DMS114 treated with DMSO at 0.1 percent for 48 hours (cell line): ENCODE results near the gene SNX33.
"Not testable (repeated sequence)": the region's sequence is repeated elsewhere in the genome, so short reads cannot be mapped to it uniquely, and the experiment has no call there.

ENCODE experiments used
- DNase-seq: peaks from one replicate; lab custom pipeline; 2025; ENCODE audit not compliant: unreplicated experiment; lab: John Stamatoyannopoulos, UW

SNX33 gene

GRCh38 chr15:75697974-75698747, 50.4 kb downstream of the SNX33 start:
- not testable (repeated sequence) for DNase-seq

DNA sequence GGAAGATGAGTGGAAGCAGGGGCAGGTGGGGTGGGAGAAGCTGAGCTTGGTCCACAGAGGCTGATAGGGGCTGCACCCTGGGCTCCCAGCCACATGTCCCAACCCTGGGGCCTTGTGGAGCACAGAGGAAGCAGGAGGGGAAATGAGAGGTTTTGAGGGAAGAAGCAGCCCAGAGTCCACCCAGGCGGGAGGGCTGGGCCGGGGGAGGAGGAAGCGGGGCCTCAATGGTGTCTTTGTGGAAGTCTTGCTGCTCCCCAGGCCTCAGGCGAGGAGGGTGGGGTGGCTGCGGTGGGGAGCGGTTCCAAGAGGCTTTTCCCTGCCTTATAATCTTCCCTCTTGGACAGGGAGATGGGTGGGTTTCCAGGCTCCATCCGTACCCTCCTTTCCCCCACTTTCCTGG, 51.8 kb downstream of the SNX33 start:
- not testable (repeated sequence) for DNase-seq

DNA sequence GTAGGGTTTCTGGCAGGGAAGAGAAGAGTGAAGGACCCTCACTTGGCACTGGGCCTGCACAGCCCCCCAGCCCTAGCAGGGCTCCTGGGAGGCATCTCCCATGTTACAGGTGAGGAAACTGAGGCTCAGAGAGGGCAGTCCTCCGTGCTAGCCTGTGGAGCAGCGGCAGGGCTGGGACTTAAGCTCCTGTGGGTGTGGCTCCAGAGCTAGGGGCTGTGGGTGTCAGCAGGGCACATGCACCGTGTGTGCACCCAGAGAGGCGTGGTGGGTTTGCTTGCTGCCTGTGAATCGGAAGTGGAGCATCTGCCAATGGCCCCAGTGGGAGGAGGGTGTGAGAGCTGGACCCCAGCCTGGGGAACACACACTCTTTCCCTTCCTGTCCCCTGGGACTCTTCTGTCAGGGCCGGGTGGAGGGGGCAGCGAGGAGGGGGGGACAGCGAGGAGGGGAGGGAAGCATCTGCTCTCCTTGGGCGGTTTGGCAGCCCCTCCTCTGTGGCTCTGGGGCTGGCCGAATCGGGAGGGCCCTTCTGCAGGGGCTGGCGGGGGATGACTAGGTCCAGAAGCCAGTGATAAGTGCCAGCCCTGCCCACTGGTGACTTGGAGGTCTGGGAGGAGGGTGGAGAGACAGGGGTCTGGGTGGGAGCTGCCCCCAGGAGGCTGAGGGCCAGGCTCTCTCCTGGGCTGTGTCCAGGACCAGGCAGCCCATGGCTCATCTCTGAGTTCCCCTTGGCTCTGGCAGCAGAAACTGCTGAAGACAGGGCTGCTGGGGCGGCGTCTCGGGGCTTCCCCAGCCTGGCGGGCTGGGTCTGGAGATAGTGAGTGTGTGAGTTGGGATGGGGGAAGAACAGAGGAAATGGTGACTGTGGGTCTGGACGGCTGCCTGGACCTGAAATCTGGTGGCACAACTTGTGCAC, 52.5 kb downstream of the SNX33 start:
- not testable (repeated sequence) for DNase-seq

DNA sequence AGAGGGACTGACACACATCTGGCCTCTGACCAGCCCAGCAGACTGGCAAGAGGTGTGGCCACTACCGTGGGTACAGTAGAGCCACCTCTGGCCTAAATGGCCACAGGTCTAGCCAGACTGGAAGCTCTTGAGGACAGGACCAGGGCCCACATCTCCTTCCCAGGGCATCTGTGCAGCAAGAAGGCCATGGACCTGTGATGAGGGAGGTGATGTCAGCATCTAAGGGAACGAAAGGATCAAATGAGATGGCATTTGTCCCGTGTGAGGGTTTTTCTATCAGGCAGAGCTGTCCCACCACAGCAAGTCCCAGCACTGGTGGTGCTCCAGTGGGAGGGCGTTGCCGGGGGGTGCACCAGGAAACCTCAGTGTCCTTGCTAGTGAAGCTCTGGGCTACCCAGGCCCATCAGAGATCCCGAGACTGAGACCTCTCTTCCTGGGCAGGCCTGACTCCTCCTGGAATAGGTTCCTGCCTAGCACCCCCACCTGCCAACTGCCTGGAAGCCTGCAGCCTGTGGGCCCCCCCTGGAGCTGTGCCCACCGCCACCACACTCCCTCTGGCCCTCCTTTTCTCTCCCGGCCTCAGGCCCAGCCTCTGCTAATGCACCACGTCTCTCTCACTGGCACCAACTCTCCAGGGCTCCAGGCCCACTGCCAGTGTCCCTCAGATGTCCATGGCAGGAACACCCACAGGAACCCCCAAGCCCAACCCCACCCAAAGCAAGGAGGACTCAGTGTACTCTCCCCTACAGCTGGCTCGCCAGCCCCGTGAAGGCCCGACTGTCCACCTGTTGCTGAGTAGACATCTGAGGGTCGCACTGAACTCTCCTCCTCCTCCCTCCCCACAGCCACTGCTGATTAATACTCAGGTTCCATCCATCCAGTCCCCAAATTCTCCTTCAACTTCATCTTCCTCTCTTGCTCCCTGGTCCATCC, 53.6 kb downstream of the SNX33 start:
- DNase-seq: not testable (repeated sequence)

DNA sequence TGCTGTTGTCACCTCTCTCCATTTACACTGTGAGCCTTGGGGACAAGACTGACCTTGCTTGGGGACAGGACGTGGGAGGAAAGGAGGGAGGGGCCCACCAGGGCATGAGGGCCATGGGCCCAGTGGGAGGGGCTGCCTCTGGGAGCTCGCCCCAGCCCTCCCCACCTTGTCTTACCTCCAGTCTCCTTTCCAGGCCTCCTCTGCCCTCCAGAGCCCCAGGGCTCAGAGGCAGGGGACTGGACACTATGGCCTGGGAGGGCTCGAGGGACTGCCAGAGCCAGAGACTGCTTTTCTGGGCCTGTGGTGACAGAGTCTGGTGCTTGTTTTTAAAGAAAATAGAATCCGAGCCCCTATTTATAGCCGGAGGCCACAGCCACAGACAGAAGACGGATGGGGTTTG, 54.7 kb downstream of the SNX33 start:
- DNase-seq: no peak

DNA sequence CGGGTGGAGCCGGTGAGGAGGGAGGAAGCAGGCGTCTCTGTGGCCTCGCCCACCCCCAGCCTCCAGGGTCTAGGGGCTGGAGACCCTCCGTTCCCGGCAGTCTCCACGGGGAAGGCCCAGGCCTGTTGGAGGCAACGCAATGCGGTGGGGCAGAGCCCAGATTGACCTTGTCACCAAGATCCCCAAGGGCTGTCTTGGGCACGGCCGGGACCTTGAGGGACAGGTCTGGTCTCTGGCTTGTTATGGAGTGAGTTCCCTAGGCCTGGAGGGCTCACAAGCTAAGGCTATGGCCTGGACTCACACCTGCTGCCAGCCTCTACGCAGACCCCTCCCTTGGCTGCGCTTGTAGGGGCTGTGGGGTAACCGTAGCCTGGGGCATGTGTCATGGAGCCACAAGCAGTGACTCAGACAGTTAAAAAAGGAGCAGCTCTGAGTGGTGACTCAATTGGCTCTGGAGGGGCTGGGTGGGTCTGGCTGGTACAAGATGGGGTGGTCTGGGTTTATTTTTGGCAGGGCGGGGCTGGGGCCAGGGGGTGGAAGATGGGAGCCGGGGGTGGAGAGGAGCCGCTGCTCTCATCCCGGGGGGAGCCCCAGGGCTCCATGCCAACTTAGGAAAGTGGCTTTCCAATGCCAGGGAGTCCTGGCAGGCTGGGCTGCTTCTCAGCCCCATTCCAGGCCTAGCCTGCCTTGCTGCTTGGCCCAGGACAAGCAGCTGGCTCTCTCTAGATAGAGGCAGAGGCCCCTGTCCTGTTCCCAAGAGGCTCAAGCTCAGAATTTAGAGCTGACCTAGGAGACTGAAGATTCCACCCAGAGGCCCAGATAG, 55.9 kb downstream of the SNX33 start:
- DNase-seq: not testable (repeated sequence)

GRCh38 chr15:75704263-75704615, 56.5 kb downstream of the SNX33 start:
- no peak for DNase-seq

GRCh38 chr15:75704618-75705017, 56.9 kb downstream of the SNX33 start:
- no peak for DNase-seq

- DNase-seq: not testable (repeated sequence)
Observed at GRCh38 chr15:75705375-75705774, 57.7 kb downstream of the SNX33 start.

GRCh38 chr15:75705854-75706681, 58.4 kb downstream of the SNX33 start:
- no peak for DNase-seq

DNA sequence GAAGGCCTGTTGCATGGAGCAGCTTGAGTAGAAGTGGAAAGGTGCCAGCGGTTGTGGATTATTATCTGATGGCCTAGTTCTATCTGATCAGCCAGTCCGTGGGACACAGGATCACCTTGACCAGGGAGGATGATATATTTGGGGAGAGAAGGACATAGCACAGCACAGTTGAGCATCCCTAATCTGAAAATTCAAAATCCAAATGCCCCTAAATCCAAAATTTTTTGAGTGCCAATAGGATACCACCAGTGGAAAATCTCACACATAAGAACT, 58.9 kb downstream of the SNX33 start:
- DNase-seq: no peak

GRCh38 chr15:75709458-75709857, 61.7 kb downstream of the SNX33 start:
- DNase-seq: not testable (repeated sequence)

DNA sequence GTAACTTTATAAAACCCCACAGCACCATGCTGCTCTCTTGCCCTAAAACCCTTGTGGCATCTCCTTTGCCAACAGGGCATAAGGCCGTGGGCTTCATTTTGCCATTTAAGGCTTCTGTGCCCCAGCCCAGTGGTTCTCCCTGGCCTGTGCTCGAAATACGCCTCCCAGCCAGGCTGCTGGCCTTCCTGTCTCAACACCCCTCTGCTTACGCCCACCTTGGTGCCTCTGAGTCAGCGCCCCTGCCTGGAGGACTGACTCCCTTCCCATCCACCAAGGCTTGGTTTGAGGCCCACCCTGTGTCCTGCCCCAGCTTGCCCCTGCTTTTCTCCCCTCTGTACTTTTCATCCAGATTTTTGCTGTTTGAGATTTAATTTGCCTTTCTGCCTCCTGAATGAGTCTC, 63.2 kb downstream of the SNX33 start:
- not testable (repeated sequence) for DNase-seq

DNA sequence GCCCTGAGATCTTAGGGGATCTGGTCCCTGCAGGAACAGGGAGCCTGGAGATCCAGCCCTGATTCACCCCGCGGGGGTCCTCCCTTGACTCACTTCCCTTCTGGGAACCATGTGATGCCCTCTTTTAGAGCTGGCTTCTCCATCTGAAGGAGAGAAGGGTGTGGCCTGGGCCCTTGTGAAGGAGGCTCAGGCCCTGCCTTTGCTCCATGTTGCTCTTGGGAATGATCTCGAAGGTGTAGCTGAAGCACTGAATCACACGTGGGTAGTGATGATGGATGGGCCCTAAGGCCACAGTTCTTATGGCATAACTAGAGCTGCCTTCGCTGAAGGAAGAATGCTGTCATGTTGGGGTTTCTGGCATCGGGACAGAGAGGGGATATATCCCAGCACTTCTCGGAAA, 63.8 kb downstream of the SNX33 start:
- DNase-seq: not testable (repeated sequence)
